GM19238 (cell line): ENCODE measurements around the gene SEPTIN6.
A peak's percentile ranks its signal among the peaks of the same experiment; 100 is the strongest.

Experiments
- DNase-seq: peaks from one replicate; pipeline ENCODE4 v3.0.0; 2011; ENCODE audit warnings: low spot score; ENCODE audit not compliant: insufficient read length

Gene SEPTIN6

DNA sequence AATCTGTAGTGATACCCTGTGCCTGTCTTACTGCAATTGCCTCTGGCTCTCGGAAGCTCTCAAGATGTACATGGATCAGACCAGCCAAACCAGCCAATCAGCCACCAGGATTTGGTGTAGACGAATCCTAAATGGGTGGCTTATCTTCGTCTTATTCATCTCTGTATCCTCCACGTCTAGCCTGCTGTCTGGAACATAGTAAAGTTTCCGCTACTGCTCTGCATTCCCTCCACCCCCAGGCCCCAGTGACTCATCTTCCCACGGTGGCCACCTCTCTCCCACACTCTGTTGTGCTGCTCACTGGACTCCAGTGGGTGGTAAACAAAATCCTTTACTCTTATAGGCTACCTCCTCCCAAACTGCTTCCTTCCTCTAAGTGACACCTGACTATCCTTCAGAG, 37.8 kb downstream of the SEPTIN6 start:
- no peak for DNase-seq

DNA sequence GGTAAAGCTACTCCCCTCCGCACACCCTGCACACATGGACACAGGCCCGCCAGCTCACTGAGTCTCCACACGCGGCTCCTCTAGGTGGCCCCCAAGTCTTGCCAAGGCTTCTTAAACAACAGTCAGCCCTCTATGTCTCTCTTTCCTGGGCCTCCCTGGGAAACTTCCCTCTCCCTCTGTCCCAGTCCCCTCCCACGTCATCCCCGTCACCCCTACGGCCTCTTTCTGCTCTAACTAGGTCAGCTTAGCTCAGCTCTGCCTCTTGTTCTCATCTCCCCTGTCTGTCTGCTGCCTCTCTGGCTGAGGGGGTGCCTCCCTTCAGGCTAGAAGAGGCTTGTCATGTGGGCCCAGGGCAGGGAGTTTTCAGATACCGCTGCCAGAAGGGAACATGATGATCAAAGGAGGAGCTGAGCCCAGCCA, 38.8 kb downstream of the SEPTIN6 start:
- DNase-seq: no peak

DNA sequence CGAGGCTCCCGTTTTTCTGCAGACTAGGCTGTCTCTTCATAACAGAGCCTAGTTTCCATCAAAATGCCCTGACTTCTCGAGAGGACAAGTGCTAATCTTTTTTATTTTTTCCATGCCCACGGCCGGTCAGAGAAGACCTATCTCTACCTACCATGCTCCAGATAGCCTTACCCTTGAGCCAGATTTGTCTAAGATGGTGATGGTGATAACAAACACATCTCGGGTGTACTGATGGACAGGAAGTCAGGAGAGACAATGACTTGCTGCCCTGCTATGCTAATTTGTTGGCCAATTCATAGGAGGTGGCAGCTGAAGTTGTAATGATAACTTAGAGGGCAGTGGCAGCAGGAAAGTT, 44.6 kb downstream of the SEPTIN6 start:
- no peak for DNase-seq

DNA sequence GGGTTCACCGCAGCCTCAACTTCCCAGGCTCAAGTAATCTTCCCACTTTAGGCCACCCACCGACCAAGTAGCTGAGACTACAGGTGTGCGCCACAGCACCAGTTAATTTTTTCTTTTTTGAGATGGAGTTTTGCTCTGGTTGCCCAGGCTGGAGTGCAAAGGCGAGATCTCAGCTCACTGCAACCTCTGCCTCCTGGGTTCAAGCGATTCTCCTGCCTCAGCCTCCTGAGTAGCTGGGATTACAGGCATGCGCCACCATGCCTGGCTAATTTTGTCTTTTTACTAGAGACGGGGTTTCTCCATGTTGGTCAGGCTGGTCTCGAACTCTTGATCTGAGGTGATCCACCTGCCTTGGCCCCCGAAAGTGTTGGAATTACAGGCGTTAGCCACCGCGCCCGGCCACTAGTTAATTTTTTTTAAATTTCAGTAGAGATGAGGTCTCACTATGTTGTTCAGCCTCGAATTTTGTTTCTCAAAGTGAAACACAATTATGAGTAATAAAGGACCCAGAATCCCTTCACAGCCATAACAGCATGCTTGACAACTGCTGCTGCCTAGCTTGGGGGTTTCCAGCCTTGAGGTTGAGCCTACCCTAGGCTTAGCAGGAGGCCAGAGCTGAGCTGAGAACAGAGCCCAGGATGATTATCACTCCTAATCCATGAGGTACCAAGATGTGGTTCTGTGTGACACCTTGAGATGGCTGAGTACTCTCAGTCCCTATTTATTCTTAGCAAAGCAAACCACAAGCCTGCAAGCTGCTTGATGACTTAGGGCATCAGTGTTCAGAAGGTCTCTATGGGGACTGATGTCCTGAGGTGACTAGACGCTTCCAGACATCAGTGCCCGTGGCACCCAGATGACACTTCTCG, 45.2 kb downstream of the SEPTIN6 start:
- peak; percentile 64 for DNase-seq

DNA sequence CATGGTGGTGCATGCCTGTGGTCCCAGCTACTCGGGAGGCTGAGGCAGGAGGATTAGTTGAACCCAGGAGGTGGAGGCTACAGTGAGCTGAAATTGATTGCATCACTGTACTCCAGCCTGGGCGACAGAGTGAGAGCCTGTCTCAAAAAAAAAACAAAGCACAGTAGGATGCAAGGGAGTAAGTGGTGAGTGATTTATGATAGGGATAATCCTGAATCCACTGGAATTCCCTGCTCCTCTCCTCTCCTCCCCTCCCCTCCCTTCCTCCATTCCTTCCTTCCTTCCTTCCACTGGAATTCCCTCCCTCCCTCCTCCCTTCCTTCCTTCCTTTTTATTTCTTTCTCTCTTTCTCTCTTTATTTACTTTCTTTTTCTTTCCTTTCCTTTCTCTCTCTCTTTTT, 45.9 kb downstream of the SEPTIN6 start:
- no peak for DNase-seq

DNA sequence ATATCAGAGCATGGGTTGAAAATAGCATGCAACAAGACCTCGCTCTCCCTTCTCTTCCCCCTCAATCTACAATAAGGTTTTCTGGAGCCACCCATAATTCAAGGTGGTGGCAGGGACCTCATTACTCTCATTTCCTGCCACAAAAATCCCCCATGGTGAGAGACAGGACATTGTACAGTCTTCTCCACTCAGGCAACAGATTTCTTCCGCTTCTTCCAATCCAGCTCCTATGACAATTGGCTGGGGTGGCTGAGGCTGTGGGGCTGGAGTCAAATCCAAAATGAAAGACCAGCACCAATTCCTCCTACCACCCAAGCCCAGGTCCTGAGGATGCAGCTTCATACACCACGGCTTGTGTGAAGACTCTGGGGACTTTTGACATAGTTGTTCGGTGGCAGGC, 46.5 kb downstream of the SEPTIN6 start:
- no peak for DNase-seq

DNA sequence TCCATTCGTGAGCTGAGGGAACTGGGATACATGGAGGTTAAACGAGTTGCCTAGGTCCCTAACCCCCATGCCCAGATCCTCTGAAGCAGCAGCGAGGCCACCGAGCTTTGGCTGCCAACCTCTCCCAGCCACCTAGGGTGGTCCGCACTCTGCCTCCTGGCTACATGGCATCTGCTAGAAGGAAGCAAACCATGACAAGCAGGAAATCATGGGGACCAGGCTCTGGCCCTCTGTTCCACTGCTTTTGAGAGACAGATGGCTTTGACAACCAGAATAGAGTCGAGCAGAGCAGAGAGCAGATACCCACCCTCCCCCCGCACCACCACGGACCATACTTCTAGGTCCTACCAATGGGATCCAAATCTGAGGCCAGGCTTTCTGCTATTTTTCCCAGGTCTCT, 49.3 kb downstream of the SEPTIN6 start:
- no peak for DNase-seq
